ENCODE measurements around the gene HMSD.

The HMSD gene

GRCh38 chr18:63974991-63975390, 25.9 kb downstream of the HMSD start:
- Histone ChIP-seq H4K8ac (ENCODE audit: low read length) (no peak overlapping the region), H3K9me3 (ENCODE audit: control insufficient read depth, low read length) (no peaks in the 10 kb centered on the region), H3K23ac (ENCODE audit: low read length in 2 of 2) (no peak overlapping the region), H2BK15ac (ENCODE audit: low read depth, poor library complexity, severe bottlenecking) (no peak overlapping the region), H2BK12ac (ENCODE audit: low read length in 2 of 2) (no peak overlapping the region), H3K27ac (ENCODE audit: low read length, poor library complexity, severe bottlenecking) (no peak overlapping the region), H3K4me2 (ENCODE audit: low read length, poor library complexity, severe bottlenecking) (no peak overlapping the region), H3K4ac (ENCODE audit: low read depth in 1 of 2, low read length in 2 of 2) (no peak overlapping the region), H3K36me3 (ENCODE audit: control insufficient read depth in 1 of 2, insufficient read depth in 2 of 2, low read depth in 1 of 2, low read length in 2 of 2) (no peaks in the 10 kb centered on the region), H3K14ac (ENCODE audit: low read length in 2 of 2) (no peak overlapping the region), H2AFZ (ENCODE audit: low read depth, low read length) (no peak overlapping the region), H3K9ac (ENCODE audit: low read length) (peak overlapping the region; percentile 41), H2BK120ac (ENCODE audit: low read depth, low read length) (no peak overlapping the region), H3K18ac (ENCODE audit: low read depth in 1 of 2, low read length in 2 of 2) (no peak overlapping the region), H2AK5ac (ENCODE audit: low read length, severe bottlenecking) (no peak overlapping the region), H2BK5ac (ENCODE audit: low read depth, low read length, poor library complexity, severe bottlenecking) (no peak overlapping the region), H4K91ac (ENCODE audit: low read length) (no peak overlapping the region), H3K27me3 (ENCODE audit: control insufficient read depth in 1 of 2, insufficient read depth in 1 of 2, low read length in 2 of 2) (no peaks in the 10 kb centered on the region), H3K4me3 (ENCODE audit: insufficient read depth in 1 of 2, low read depth in 1 of 2, low read length in 2 of 2) (no peak overlapping the region), H3K4me1 (ENCODE audit: control insufficient read depth, insufficient read depth, low read depth, low read length) (peaks cover 3% of the 10 kb centered on the region), H3K79me1 (replicated peaks; ENCODE audit: low read length, poor library complexity, severe bottlenecking) (peaks cover 16% of the 10 kb centered on the region)
- peak; percentile 63 for DNase-seq
- WGBS, result no CpG with 5 or more reads among the region's 2 CpGs

- H2AFZ ChIP-seq (ENCODE audit: low read depth, low read length), result no peak overlapping the region
- H4K91ac ChIP-seq (ENCODE audit: low read length), result no peak overlapping the region
- H3K27ac ChIP-seq (ENCODE audit: low read length, poor library complexity, severe bottlenecking), result no peak overlapping the region
- no peak overlapping the region for H3K14ac ChIP-seq (ENCODE audit: low read length in 2 of 2)
- peak overlapping the region in 1 of 2 experiments; percentile 90 for H3K4ac ChIP-seq (ENCODE audit: low read depth in 1 of 2, low read length in 2 of 2)
- H2AK5ac ChIP-seq (ENCODE audit: low read length, severe bottlenecking), result no peak overlapping the region
- peak overlapping the region; percentile 91 for H4K8ac ChIP-seq (ENCODE audit: low read length)
- peak overlapping the region; percentile 41 for H3K9ac ChIP-seq (ENCODE audit: low read length)
- H3K79me1 ChIP-seq (replicated peaks; ENCODE audit: low read length, poor library complexity, severe bottlenecking), result peaks cover 22% of the 10 kb centered on the region
- peaks cover 3% of the 10 kb centered on the region for H3K4me1 ChIP-seq (ENCODE audit: control insufficient read depth, insufficient read depth, low read depth, low read length)
- H3K4me3 ChIP-seq (ENCODE audit: insufficient read depth in 1 of 2, low read depth in 1 of 2, low read length in 2 of 2), result no peak overlapping the region
- H3K18ac ChIP-seq (ENCODE audit: low read depth in 1 of 2, low read length in 2 of 2), result no peak overlapping the region
- H3K27me3 ChIP-seq (ENCODE audit: control insufficient read depth in 1 of 2, insufficient read depth in 1 of 2, low read length in 2 of 2), result no peaks in the 10 kb centered on the region
- H3K9me3 ChIP-seq (ENCODE audit: control insufficient read depth, low read length), result no peaks in the 10 kb centered on the region
- no peaks in the 10 kb centered on the region for H3K36me3 ChIP-seq (ENCODE audit: control insufficient read depth in 1 of 2, insufficient read depth in 2 of 2, low read depth in 1 of 2, low read length in 2 of 2)
- DNase-seq, result no peak
- H3K23ac ChIP-seq (ENCODE audit: low read length in 2 of 2), result no peak overlapping the region
- H2BK120ac ChIP-seq (ENCODE audit: low read depth, low read length), result no peak overlapping the region
- H2BK12ac ChIP-seq (ENCODE audit: low read length in 2 of 2), result no peak overlapping the region
- H3K4me2 ChIP-seq (ENCODE audit: low read length, poor library complexity, severe bottlenecking), result no peak overlapping the region
- H2BK15ac ChIP-seq (ENCODE audit: low read depth, poor library complexity, severe bottlenecking), result no peak overlapping the region
- H2BK5ac ChIP-seq (ENCODE audit: low read depth, low read length, poor library complexity, severe bottlenecking), result no peak overlapping the region
- WGBS, result 75% methylated on average over 1 of the region's 3 CpGs
These were observed 26.5 kb downstream of the HMSD start for GRCh38 chr18:63975628-63976027.

GRCh38 chr18:63977040-63977439, 27.9 kb downstream of the HMSD start:
- no peak overlapping the region for H3K18ac ChIP-seq (ENCODE audit: low read depth in 1 of 2, low read length in 2 of 2)
- DNase-seq, result no peak
- no peak overlapping the region for H2AFZ ChIP-seq (ENCODE audit: low read depth, low read length)
- H2BK120ac ChIP-seq (ENCODE audit: low read depth, low read length), result no peak overlapping the region
- H3K9me3 ChIP-seq (ENCODE audit: control insufficient read depth, low read length), result no peaks in the 10 kb centered on the region
- H3K4ac ChIP-seq (ENCODE audit: low read depth in 1 of 2, low read length in 2 of 2), result no peak overlapping the region
- no peaks in the 10 kb centered on the region for H3K4me1 ChIP-seq (ENCODE audit: control insufficient read depth, insufficient read depth, low read depth, low read length)
- H3K14ac ChIP-seq (ENCODE audit: low read length in 2 of 2), result no peak overlapping the region
- no peak overlapping the region for H3K27ac ChIP-seq (ENCODE audit: low read length, poor library complexity, severe bottlenecking)
- peaks cover 24% of the 10 kb centered on the region for H3K79me1 ChIP-seq (replicated peaks; ENCODE audit: low read length, poor library complexity, severe bottlenecking)
- no peak overlapping the region for H3K4me3 ChIP-seq (ENCODE audit: insufficient read depth in 1 of 2, low read depth in 1 of 2, low read length in 2 of 2)
- H2BK12ac ChIP-seq (ENCODE audit: low read length in 2 of 2), result no peak overlapping the region
- H2BK15ac ChIP-seq (ENCODE audit: low read depth, poor library complexity, severe bottlenecking), result no peak overlapping the region
- WGBS, result 95% methylated on average over 3 of the region's 3 CpGs
- peaks cover 5 to 14% of the 10 kb centered on the region in 2 experiments for H3K36me3 ChIP-seq (ENCODE audit: control insufficient read depth in 1 of 2, insufficient read depth in 2 of 2, low read depth in 1 of 2, low read length in 2 of 2)
- no peak overlapping the region for H2BK5ac ChIP-seq (ENCODE audit: low read depth, low read length, poor library complexity, severe bottlenecking)
- H3K23ac ChIP-seq (ENCODE audit: low read length in 2 of 2), result no peak overlapping the region
- no peak overlapping the region for H3K9ac ChIP-seq (ENCODE audit: low read length)
- H4K91ac ChIP-seq (ENCODE audit: low read length), result no peak overlapping the region
- no peak overlapping the region for H4K8ac ChIP-seq (ENCODE audit: low read length)
- H3K4me2 ChIP-seq (ENCODE audit: low read length, poor library complexity, severe bottlenecking), result no peak overlapping the region
- no peak overlapping the region for H2AK5ac ChIP-seq (ENCODE audit: low read length, severe bottlenecking)
- no peaks in the 10 kb centered on the region for H3K27me3 ChIP-seq (ENCODE audit: control insufficient read depth in 1 of 2, insufficient read depth in 1 of 2, low read length in 2 of 2)

- no peaks in the 10 kb centered on the region for H3K27me3 ChIP-seq (ENCODE audit: control insufficient read depth in 1 of 2, insufficient read depth in 1 of 2, low read length in 2 of 2)
- peak overlapping the region in 1 of 2 experiments; percentile 80 for H3K4me3 ChIP-seq (ENCODE audit: insufficient read depth in 1 of 2, low read depth in 1 of 2, low read length in 2 of 2)
- H2BK15ac ChIP-seq (ENCODE audit: low read depth, poor library complexity, severe bottlenecking), result no peak overlapping the region
- peak overlapping the region; percentile 72 for H3K4me2 ChIP-seq (ENCODE audit: low read length, poor library complexity, severe bottlenecking)
- WGBS, result 12% methylated on average over 6 of the region's 6 CpGs
- H4K91ac ChIP-seq (ENCODE audit: low read length), result no peak overlapping the region
- peaks cover 24% of the 10 kb centered on the region for H3K79me1 ChIP-seq (replicated peaks; ENCODE audit: low read length, poor library complexity, severe bottlenecking)
- H2BK5ac ChIP-seq (ENCODE audit: low read depth, low read length, poor library complexity, severe bottlenecking), result no peak overlapping the region
- H3K4me1 ChIP-seq (ENCODE audit: control insufficient read depth, insufficient read depth, low read depth, low read length), result no peaks in the 10 kb centered on the region
- H3K9me3 ChIP-seq (ENCODE audit: control insufficient read depth, low read length), result no peaks in the 10 kb centered on the region
- H2BK120ac ChIP-seq (ENCODE audit: low read depth, low read length), result no peak overlapping the region
- H3K14ac ChIP-seq (ENCODE audit: low read length in 2 of 2), result no peak overlapping the region
- H2AFZ ChIP-seq (ENCODE audit: low read depth, low read length), result no peak overlapping the region
- peak overlapping the region in 1 of 2 experiments; percentile 20 for H3K4ac ChIP-seq (ENCODE audit: low read depth in 1 of 2, low read length in 2 of 2)
- H3K23ac ChIP-seq (ENCODE audit: low read length in 2 of 2), result no peak overlapping the region
- H3K9ac ChIP-seq (ENCODE audit: low read length), result peak overlapping the region; percentile 80
- H4K8ac ChIP-seq (ENCODE audit: low read length), result no peak overlapping the region
- no peak overlapping the region for H2AK5ac ChIP-seq (ENCODE audit: low read length, severe bottlenecking)
- DNase-seq, result peak; percentile 83
- peaks cover 10 to 37% of the 10 kb centered on the region in 2 experiments for H3K36me3 ChIP-seq (ENCODE audit: control insufficient read depth in 1 of 2, insufficient read depth in 2 of 2, low read depth in 1 of 2, low read length in 2 of 2)
- no peak overlapping the region for H3K27ac ChIP-seq (ENCODE audit: low read length, poor library complexity, severe bottlenecking)
- H2BK12ac ChIP-seq (ENCODE audit: low read length in 2 of 2), result no peak overlapping the region
- H3K18ac ChIP-seq (ENCODE audit: low read depth in 1 of 2, low read length in 2 of 2), result no peak overlapping the region
These were observed 30.4 kb downstream of the HMSD start for GRCh38 chr18:63979409-63979920.
